Measurements from ENCODE around the gene TMEM120A.
"Not testable (repeated sequence)": the region's sequence is repeated elsewhere in the genome, so short reads cannot be mapped to it uniquely, and the experiment has no call there.

GRCh38 chr7:76029682-76030081 is 35.3 kb upstream of the TMEM120A start:
- TF ChIP-seq, protein P1, sequence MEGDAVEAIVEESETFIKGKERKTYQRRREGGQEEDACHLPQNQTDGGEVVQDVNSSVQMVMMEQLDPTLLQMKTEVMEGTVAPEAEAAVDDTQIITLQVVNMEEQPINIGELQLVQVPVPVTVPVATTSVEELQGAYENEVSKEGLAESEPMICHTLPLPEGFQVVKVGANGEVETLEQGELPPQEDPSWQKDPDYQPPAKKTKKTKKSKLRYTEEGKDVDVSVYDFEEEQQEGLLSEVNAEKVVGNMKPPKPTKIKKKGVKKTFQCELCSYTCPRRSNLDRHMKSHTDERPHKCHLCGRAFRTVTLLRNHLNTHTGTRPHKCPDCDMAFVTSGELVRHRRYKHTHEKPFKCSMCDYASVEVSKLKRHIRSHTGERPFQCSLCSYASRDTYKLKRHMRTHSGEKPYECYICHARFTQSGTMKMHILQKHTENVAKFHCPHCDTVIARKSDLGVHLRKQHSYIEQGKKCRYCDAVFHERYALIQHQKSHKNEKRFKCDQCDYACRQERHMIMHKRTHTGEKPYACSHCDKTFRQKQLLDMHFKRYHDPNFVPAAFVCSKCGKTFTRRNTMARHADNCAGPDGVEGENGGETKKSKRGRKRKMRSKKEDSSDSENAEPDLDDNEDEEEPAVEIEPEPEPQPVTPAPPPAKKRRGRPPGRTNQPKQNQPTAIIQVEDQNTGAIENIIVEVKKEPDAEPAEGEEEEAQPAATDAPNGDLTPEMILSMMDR (IDR thresholded peaks at IDR 0.05; ENCODE audit: poor library complexity), result not testable (repeated sequence)
- TF ChIP-seq EZH2 (IDR thresholded peaks at IDR 0.05; ENCODE audit: borderline replicate concordance), result not testable (repeated sequence)

Measured in hepatocyte (in vitro differentiated cells).